ENCODE measurements around the gene FSD1L. TPM values are rescaled to one million over a fixed set of nuclear protein-coding genes. Genes with fewer than 3 reads are reported as not detected.

FSD1L gene
- total RNA-seq, 1 experiment from 2014 or later, result 5.5 TPM

- no peak overlapping the region for H2BK15ac ChIP-seq (ENCODE audit: low read depth, low read length)
- Mint-ChIP-seq H3K36me3 (ENCODE audit: insufficient read depth in 1 of 3, low read depth in 3 of 3) (no peaks in the 10 kb centered on the region; a peak in 1 of 7 replicates), H3K9me3 (no peaks in the 10 kb centered on the region), H3K4me3 (no peak overlapping the region), H3K27me3 (ENCODE audit: low read depth) (no peaks in the 10 kb centered on the region), H3K27ac (no peak overlapping the region), H3K4me1 (no peaks in the 10 kb centered on the region; a peak in 1 of 4 replicates)
- no peak overlapping the region for H2BK5ac ChIP-seq (ENCODE audit: insufficient read length, low read length)
- no peaks in the 10 kb centered on the region for H3K27me3 ChIP-seq (ENCODE audit: insufficient read depth, low read length)
- no peak overlapping the region for H4K8ac ChIP-seq (replicated peaks; ENCODE audit: insufficient read length, low read depth, low read length)
- H4K5ac ChIP-seq (ENCODE audit: insufficient read length, low read depth, low read length), result no peak overlapping the region
- H3K9me3 ChIP-seq (ENCODE audit: control insufficient read depth, low read depth, low read length), result no peaks in the 10 kb centered on the region
- H2AFZ ChIP-seq (ENCODE audit: low read length), result no peak overlapping the region
- no peak overlapping the region for H3K4me2 ChIP-seq (ENCODE audit: insufficient read depth, insufficient read length, low read length)
- peaks cover 2% of the 10 kb centered on the region; the same call in 1 of the 2 replicates for H3K4me1 ChIP-seq (ENCODE audit: insufficient read depth, low read length)
- H3K23ac ChIP-seq (ENCODE audit: insufficient read length, low read depth, low read length), result no peak overlapping the region
- no peak overlapping the region for H3K27ac ChIP-seq (ENCODE audit: insufficient read length, low read depth, low read length)
- H3K18ac ChIP-seq (ENCODE audit: insufficient read length, low read depth, low read length), result no peak overlapping the region
- no peak for TF ChIP-seq CTCF (conservative IDR thresholded peaks at IDR 0.05)
- H4K20me1 ChIP-seq (ENCODE audit: control insufficient read depth, insufficient read depth, insufficient read length), result no peaks in the 10 kb centered on the region
- no peak overlapping the region for H2BK12ac ChIP-seq (ENCODE audit: insufficient read length, low read depth, low read length)
- H3T11ph ChIP-seq (ENCODE audit: low read length), result no peak overlapping the region
- H4K91ac ChIP-seq (ENCODE audit: insufficient read length, low read depth, low read length), result no peak overlapping the region
- no peak overlapping the region for H3K14ac ChIP-seq (ENCODE audit: insufficient read depth, low read length)
- no peak overlapping the region for H3K56ac ChIP-seq (ENCODE audit: insufficient read length, low read depth, low read length)
- H3K9ac ChIP-seq (ENCODE audit: extremely low read depth, insufficient read length, low read length), result no peak overlapping the region
- no peak for DNase-seq
- no peak overlapping the region for H3K4ac ChIP-seq (ENCODE audit: low read depth, low read length)
- no peaks in the 10 kb centered on the region for H3K79me1 ChIP-seq (ENCODE audit: insufficient read depth, low read depth, low read length, poor library complexity, severe bottlenecking)
- no peak overlapping the region for H2BK20ac ChIP-seq (ENCODE audit: low read depth, low read length, poor library complexity, severe bottlenecking)
- H2BK120ac ChIP-seq (ENCODE audit: low read depth, low read length, poor library complexity, severe bottlenecking), result no peak overlapping the region
- H3K79me2 ChIP-seq (ENCODE audit: insufficient read depth, low read length), result no peaks in the 10 kb centered on the region
- H3K23me2 ChIP-seq (ENCODE audit: insufficient read length, low read depth, low read length, poor library complexity, severe bottlenecking), result no peaks in the 10 kb centered on the region
- H2AK5ac ChIP-seq (ENCODE audit: insufficient read length, low read length), result no peak overlapping the region
These were observed 32.0 kb downstream of the FSD1L start for GRCh38 chr9:105479846-105480245.

Data from H9 (cell line).